Endodermal cell (in vitro differentiated cells): Measurements from ENCODE around the gene ABHD11. TPM values are rescaled to one million over a fixed set of nuclear protein-coding genes. Genes with fewer than 3 reads are reported as not detected.

Experiments used
- DNase-seq: peaks from one replicate; pipeline ENCODE4 v3.0.0-alpha.2; 2017
- H3K27ac ChIP-seq: 2 replicates; pipeline ENCODE4 v1.5.1; 2013; ENCODE audit warnings: mild to moderate bottlenecking, low read depth, low read length, moderate library complexity
- H3K27me3 ChIP-seq: 2 replicates; pipeline ENCODE4 v1.6.1; 2013; ENCODE audit warnings: mild to moderate bottlenecking, low read length, moderate library complexity; ENCODE audit not compliant: insufficient read depth, control insufficient read depth, poor library complexity, severe bottlenecking
- H3K36me3 ChIP-seq: 2 replicates; pipeline ENCODE4 v1.7.0; 2013; ENCODE audit warnings: mild to moderate bottlenecking, low read length, moderate library complexity; ENCODE audit not compliant: control insufficient read depth, insufficient read depth
- H3K4me1 ChIP-seq: one replicate; pipeline ENCODE4 v1.7.0; 2013; ENCODE audit warnings: low read length; ENCODE audit not compliant: control insufficient read depth, insufficient read depth
- H3K4me3 ChIP-seq: 2 replicates; pipeline ENCODE4 v1.5.1; 2013; ENCODE audit warnings: mild to moderate bottlenecking, low read length, moderate library complexity
- H3K9ac ChIP-seq: 2 replicates; pipeline ENCODE4 v1.6.1; 2013; ENCODE audit warnings: mild to moderate bottlenecking, low read length, moderate library complexity; ENCODE audit not compliant: poor library complexity, severe bottlenecking; ENCODE audit errors: extremely low read depth
- H3K9me3 ChIP-seq: 2 replicates; pipeline ENCODE4 v1.6.1; 2013; ENCODE audit warnings: mild to moderate bottlenecking, low read length, moderate library complexity; ENCODE audit not compliant: control insufficient read depth
- H3K27ac Mint-ChIP-seq: 2 replicates; pipeline ENCODE4 v1.8.0; 2020; ENCODE audit warnings: mixed read lengths
- H3K27me3 Mint-ChIP-seq: 2 replicates; pipeline ENCODE4 v1.8.0; 2021; ENCODE audit warnings: mild to moderate bottlenecking, mixed read lengths; ENCODE audit not compliant: insufficient read depth
- H3K36me3 Mint-ChIP-seq: 2 replicates; pipeline ENCODE4 v1.8.0; 2020; ENCODE audit warnings: low read depth, mixed read lengths
- H3K4me1 Mint-ChIP-seq: 2 replicates; pipeline ENCODE4 v1.8.0; 2020; ENCODE audit warnings: mixed read lengths
- H3K4me3 Mint-ChIP-seq: 2 replicates; pipeline ENCODE4 v1.8.0; 2020; ENCODE audit warnings: mild to moderate bottlenecking, moderate library complexity, mixed read lengths
- H3K9me3 Mint-ChIP-seq: 2 replicates; pipeline ENCODE4 v1.8.0; 2020; ENCODE audit warnings: mild to moderate bottlenecking, mixed read lengths
- WGBS, 2 experiments: methylation state at CpG; one replicate each; pipeline versions ENCODE4 v1.1.5 to v1.1.7; 2013; ENCODE audit warnings: missing lambda C conversion rate in 2 of 2, mixed read lengths in 1 of 2; ENCODE audit not compliant: insufficient coverage in 1 of 2, insufficient read length in 1 of 2; 5-methylcytosine and 5-hydroxymethylcytosine counted together
- total RNA-seq, 2 donors: library from RNA; stranded (reverse); fragmentation: NEBNext Ultra II Directional in 1 of 2; extraction: Animal tissue kit (Norgen Biotek cat#: 25700) in 1 of 2; gene quantifications; 2 replicates in 1 of 2; 3 replicates in 1 of 2; pipeline ENCODE4 v1.2.1, GENCODE V29; 2021
- TF ChIP-seq, protein P1 (sequence below): fragments of 200-600 bp; sonication (generic); conservative IDR thresholded peaks from 2 replicates; pipeline ENCODE4 v1.5.0; 2021; ENCODE audit warnings: antibody characterized with exemption, mild to moderate bottlenecking

Gene ABHD11
- total RNA-seq, 2 donors from 2014 or later, result 76.9 to 109 TPM

DNA sequence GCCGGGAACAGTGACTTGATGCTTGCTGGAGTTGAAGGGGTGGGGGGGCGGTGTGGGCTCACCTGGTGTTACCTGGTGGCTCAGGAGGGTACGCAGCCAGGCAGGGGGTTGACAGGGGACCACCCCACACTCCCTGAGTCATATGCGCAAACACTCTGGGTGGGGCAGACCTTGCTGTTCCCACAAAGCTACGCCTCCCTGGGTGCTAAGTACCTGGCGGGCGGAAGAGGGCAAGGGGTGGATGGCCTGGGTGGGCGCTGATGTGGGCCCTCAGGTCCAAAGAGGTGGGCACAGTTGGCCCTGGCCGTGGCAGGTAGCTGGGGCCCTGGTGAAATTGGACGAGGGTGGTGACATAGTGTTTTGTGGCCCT is 33.1 kb downstream of the ABHD11 start:
- TF ChIP-seq, protein P1, sequence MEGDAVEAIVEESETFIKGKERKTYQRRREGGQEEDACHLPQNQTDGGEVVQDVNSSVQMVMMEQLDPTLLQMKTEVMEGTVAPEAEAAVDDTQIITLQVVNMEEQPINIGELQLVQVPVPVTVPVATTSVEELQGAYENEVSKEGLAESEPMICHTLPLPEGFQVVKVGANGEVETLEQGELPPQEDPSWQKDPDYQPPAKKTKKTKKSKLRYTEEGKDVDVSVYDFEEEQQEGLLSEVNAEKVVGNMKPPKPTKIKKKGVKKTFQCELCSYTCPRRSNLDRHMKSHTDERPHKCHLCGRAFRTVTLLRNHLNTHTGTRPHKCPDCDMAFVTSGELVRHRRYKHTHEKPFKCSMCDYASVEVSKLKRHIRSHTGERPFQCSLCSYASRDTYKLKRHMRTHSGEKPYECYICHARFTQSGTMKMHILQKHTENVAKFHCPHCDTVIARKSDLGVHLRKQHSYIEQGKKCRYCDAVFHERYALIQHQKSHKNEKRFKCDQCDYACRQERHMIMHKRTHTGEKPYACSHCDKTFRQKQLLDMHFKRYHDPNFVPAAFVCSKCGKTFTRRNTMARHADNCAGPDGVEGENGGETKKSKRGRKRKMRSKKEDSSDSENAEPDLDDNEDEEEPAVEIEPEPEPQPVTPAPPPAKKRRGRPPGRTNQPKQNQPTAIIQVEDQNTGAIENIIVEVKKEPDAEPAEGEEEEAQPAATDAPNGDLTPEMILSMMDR, result no peak
- no peak for DNase-seq
- Histone ChIP-seq H3K4me1 (no peaks in the 10 kb centered on the region), H3K4me3 (no peak overlapping the region), H3K27me3 (no peaks in the 10 kb centered on the region), H3K36me3 (peaks cover 19% of the 10 kb centered on the region), H3K9me3 (no peaks in the 10 kb centered on the region), H3K27ac (no peak overlapping the region), H3K9ac (no peak overlapping the region)
- Mint-ChIP-seq H3K4me3 (no peak overlapping the region), H3K27ac (no peak overlapping the region), H3K27me3 (no peaks in the 10 kb centered on the region), H3K9me3 (no peaks in the 10 kb centered on the region), H3K4me1 (peaks cover 6% of the 10 kb centered on the region), H3K36me3 (peaks cover 19% of the 10 kb centered on the region)
- 91 to 94% methylated on average over 5 to 10 of the region's 10 CpGs for WGBS, 2 experiments

DNA sequence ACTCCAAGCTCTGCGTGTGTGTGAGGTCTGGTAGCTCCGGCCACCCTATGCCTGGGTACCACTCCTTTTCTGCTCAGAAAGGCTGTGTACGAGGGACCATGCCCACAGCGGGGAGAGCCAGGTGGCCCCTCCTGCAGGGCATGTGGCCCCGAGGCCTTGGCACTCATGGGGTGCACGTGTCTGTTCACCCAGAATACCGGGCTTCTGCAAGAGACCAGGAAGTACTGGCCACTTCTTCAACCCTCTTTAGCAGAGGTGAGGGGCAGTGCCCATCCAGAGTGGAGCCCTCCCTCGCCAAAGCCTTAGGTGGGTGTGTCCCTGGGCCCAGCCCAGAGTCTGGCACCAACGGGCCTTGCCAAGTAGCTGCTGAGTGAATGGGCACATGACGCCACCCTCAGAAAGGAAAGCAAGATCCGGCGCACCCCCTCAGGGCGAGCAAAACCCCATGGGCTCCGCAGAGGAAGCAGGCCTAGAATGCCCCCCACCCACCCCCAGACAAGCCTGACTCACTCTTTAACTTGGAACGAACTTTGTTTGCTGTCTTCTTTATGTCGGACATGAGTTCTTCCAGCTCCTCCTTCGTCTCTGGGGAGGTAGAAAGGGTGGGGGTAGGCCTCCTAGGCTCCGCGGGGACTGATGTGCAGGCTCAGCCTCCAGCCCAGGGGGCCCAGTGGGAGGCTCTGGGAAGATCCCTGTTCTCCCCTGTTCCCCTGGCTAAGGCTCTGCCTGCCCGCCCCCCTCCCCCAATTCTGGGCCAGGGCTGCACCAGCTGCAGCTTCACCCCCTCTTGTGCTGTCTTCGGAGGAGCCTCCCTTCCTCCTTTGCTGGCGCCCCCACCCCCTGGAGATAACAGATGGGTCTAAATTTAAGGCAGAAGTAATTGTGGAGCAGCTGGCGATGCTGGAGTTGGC is 33.7 kb downstream of the ABHD11 start:
- Mint-ChIP-seq H3K36me3 (peaks cover 23% of the 10 kb centered on the region), H3K4me1 (peaks cover 6% of the 10 kb centered on the region), H3K27ac (no peak overlapping the region), H3K27me3 (no peaks in the 10 kb centered on the region), H3K9me3 (no peaks in the 10 kb centered on the region), H3K4me3 (no peak overlapping the region)
- no peak overlapping the region for H3K4me3 ChIP-seq
- no peaks in the 10 kb centered on the region for H3K9me3 ChIP-seq
- no peak for DNase-seq
- H3K27me3 ChIP-seq, result no peaks in the 10 kb centered on the region
- peaks cover 19% of the 10 kb centered on the region for H3K36me3 ChIP-seq
- H3K27ac ChIP-seq, result no peak overlapping the region
- 90 to 95% methylated on average over 9 to 23 of the region's 23 CpGs for WGBS, 2 experiments
- TF ChIP-seq, protein P1, result no peak
- H3K9ac ChIP-seq, result no peak overlapping the region
- no peaks in the 10 kb centered on the region for H3K4me1 ChIP-seq

DNA sequence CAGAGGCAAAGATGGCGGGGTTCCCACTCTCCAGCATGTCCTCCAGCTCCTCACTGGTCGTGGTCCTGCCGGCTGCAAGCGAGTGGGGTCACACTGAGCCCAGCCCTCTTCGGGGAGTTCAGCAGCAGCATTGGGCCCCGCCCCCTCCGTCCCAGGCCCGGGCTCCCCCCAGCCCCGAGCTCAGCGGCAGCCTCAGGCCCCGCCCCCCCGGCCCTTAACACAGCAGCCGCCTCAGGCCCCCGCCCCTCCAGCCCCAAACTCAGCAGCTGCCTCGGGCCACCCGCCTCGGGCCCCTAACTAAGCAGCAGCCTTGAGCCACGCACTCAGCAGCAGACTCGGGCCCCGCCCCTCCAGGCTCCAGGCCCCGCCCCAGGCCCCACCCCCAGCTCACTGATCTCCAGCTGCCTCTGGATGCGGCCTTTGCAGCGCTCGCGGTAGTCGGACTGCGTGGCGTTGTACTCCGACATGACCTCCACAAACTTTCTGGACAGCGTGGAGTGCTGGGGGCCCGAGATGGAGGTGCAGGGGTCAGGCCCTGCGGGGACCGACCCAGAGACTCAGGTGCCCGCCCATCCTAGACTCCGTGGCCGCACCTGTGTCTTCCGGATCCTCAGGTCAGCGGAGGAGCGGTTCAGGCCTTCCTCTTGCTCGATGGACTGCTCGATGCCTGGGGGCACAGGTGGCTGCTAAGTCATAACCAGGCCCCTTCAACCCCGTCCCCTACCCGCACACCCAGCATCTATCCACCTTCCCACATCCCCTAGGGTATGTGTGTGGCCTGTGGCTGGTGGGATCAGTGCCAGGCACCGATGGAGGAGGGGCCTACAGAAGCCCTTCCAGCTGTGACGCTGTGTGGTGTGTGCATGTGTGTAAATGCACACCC is 34.6 kb downstream of the ABHD11 start:
- Mint-ChIP-seq H3K27me3 (no peaks in the 10 kb centered on the region), H3K4me1 (peaks cover 6% of the 10 kb centered on the region), H3K36me3 (peaks cover 26% of the 10 kb centered on the region), H3K4me3 (no peak overlapping the region), H3K9me3 (no peaks in the 10 kb centered on the region), H3K27ac (no peak overlapping the region)
- H3K36me3 ChIP-seq, result peaks cover 20% of the 10 kb centered on the region
- H3K4me3 ChIP-seq, result no peak overlapping the region
- H3K27me3 ChIP-seq, result no peaks in the 10 kb centered on the region
- no peaks in the 10 kb centered on the region for H3K9me3 ChIP-seq
- WGBS, 2 experiments, result 45 to 95% methylated on average over 4 to 44 of the region's 45 CpGs
- H3K9ac ChIP-seq, result no peak overlapping the region
- no peak overlapping the region for H3K27ac ChIP-seq
- H3K4me1 ChIP-seq, result no peaks in the 10 kb centered on the region
- TF ChIP-seq, protein P1, result no peak
- DNase-seq, result peak; percentile 96
